Loucy (cell line): ENCODE results near the gene OGFOD2.

Source experiments
- H2AFZ ChIP-seq: fragments of 200-600 bp; sonication (generic); 2 replicates; pipeline ENCODE4 v1.6.0; 2016; ENCODE audit warnings: antibody characterized with exemption, mild to moderate bottlenecking, low read length, moderate library complexity
- H3F3A ChIP-seq: fragments of 200-600 bp; 2 replicates; pipeline ENCODE4 v1.6.0; 2016; ENCODE audit warnings: antibody characterized with exemption, low read depth, mild to moderate bottlenecking
- H3K27me3 ChIP-seq: fragments of 200-600 bp; sonication (generic); 2 replicates; pipeline ENCODE4 v1.6.1; 2014; ENCODE audit warnings: low read length, mild to moderate bottlenecking; ENCODE audit not compliant: insufficient read depth, poor library complexity, severe bottlenecking
- H3K36me3 ChIP-seq: fragments of 200-600 bp; sonication (generic); 2 replicates; pipeline ENCODE4 v1.6.1; 2016; ENCODE audit warnings: low read length; ENCODE audit not compliant: insufficient read depth
- H3K4me1 ChIP-seq: fragments of 200-600 bp; sonication (generic); 2 replicates; pipeline ENCODE4 v1.5.1; 2014; ENCODE audit warnings: low read length, mild to moderate bottlenecking; ENCODE audit not compliant: insufficient read depth, poor library complexity, severe bottlenecking
- H3K4me2 ChIP-seq: fragments of 200-600 bp; sonication (generic); 2 replicates; pipeline ENCODE4 v1.6.0; 2014; ENCODE audit warnings: antibody characterized with exemption, low read length, low read depth, mild to moderate bottlenecking; ENCODE audit not compliant: poor library complexity, severe bottlenecking
- H3K4me3 ChIP-seq: fragments of 200-600 bp; sonication (generic); 2 replicates; pipeline ENCODE4 v1.5.1; 2014; ENCODE audit warnings: low read length, mild to moderate bottlenecking, mixed read lengths; ENCODE audit not compliant: poor library complexity, severe bottlenecking
- H3K79me2 ChIP-seq: fragments of 200-600 bp; sonication (generic); 2 replicates; pipeline ENCODE4 v1.6.1; 2014; ENCODE audit warnings: low read length; ENCODE audit not compliant: insufficient read depth
- H3K9ac ChIP-seq: fragments of 200-600 bp; sonication (generic); 2 replicates; pipeline ENCODE4 v1.6.0; 2014; ENCODE audit warnings: mild to moderate bottlenecking, low read depth, low read length, moderate library complexity; ENCODE audit not compliant: poor library complexity, severe bottlenecking
- H3K9me2 ChIP-seq: fragments of 200-600 bp; sonication (generic); replicated peaks from 2 replicates; pipeline ENCODE4 v1.6.1; 2016; ENCODE audit warnings: low read depth, low read length, mixed read lengths
- H3K9me3 ChIP-seq: fragments of 200-600 bp; sonication (generic); 2 replicates; pipeline ENCODE4 v1.6.1; 2014; ENCODE audit warnings: mild to moderate bottlenecking, antibody characterized with exemption, low read length, low read depth; ENCODE audit not compliant: insufficient read depth
- H4K20me1 ChIP-seq: fragments of 200-600 bp; sonication (generic); 2 replicates; pipeline ENCODE4 v1.6.0; 2014; ENCODE audit warnings: antibody characterized with exemption, low read length, mild to moderate bottlenecking; ENCODE audit not compliant: insufficient read depth, poor library complexity, severe bottlenecking
- CTCF ChIP-seq: fragments of 200-600 bp; sonication (generic); conservative IDR thresholded peaks from 2 replicates; pipeline ENCODE4 v1.5.1; 2014; ENCODE audit warnings: mild to moderate bottlenecking, antibody characterized with exemption, low read length
- EZH2phosphoT487 ChIP-seq: fragments of 200-600 bp; IDR thresholded peaks from 2 replicates; pipeline ENCODE4 v1.6.1; 2018; ENCODE audit warnings: antibody characterized with exemption, mild to moderate bottlenecking, moderate library complexity, borderline replicate concordance

OGFOD2 gene

GRCh38 chr12:122996621-122997342 lies 21.7 kb downstream of the OGFOD2 start:
- Histone ChIP-seq H3K4me3 (no peak overlapping the region), H3K9me3 (no peaks in the 10 kb centered on the region), H2AFZ (no peak overlapping the region), H3K9ac (no peak overlapping the region), H3F3A (no peaks in the 10 kb centered on the region), H3K27me3 (no peaks in the 10 kb centered on the region), H3K9me2 (no peaks in the 10 kb centered on the region), H3K79me2 (no peaks in the 10 kb centered on the region), H3K4me1 (peaks cover 7% of the 10 kb centered on the region), H3K4me2 (no peak overlapping the region), H4K20me1 (no peaks in the 10 kb centered on the region), H3K36me3 (no peaks in the 10 kb centered on the region)
- TF ChIP-seq EZH2phosphoT487 = no peak
- no peak for TF ChIP-seq CTCF

- no peak overlapping the region for H2AFZ ChIP-seq
- H3K27me3 ChIP-seq = no peaks in the 10 kb centered on the region
- no peak overlapping the region for H3K4me2 ChIP-seq
- H3K9me2 ChIP-seq = no peaks in the 10 kb centered on the region
- no peaks in the 10 kb centered on the region for H3K9me3 ChIP-seq
- no peaks in the 10 kb centered on the region for H4K20me1 ChIP-seq
- TF ChIP-seq EZH2phosphoT487 (no peak), CTCF (no peak)
- no peak overlapping the region for H3K9ac ChIP-seq
- H3K4me3 ChIP-seq = no peak overlapping the region
- H3F3A ChIP-seq = no peaks in the 10 kb centered on the region
- no peaks in the 10 kb centered on the region for H3K79me2 ChIP-seq
- H3K4me1 ChIP-seq = peaks cover 7% of the 10 kb centered on the region
- no peaks in the 10 kb centered on the region for H3K36me3 ChIP-seq
These were observed 22.6 kb downstream of the OGFOD2 start for GRCh38 chr12:122997343-122998250.

- Histone ChIP-seq H3F3A (no peaks in the 10 kb centered on the region), H3K4me3 (no peak overlapping the region), H4K20me1 (no peaks in the 10 kb centered on the region), H3K9me2 (no peaks in the 10 kb centered on the region), H3K79me2 (no peaks in the 10 kb centered on the region), H3K36me3 (no peaks in the 10 kb centered on the region), H3K27me3 (no peaks in the 10 kb centered on the region), H3K9ac (no peak overlapping the region), H3K4me1 (peaks cover 7% of the 10 kb centered on the region), H2AFZ (no peak overlapping the region), H3K4me2 (no peak overlapping the region), H3K9me3 (no peaks in the 10 kb centered on the region)
- no peak for TF ChIP-seq CTCF
- no peak for TF ChIP-seq EZH2phosphoT487
These were observed 23.3 kb downstream of the OGFOD2 start for GRCh38 chr12:122998316-122998715.
